GM04503 (cell line): ENCODE results near the gene RPS6KL1.

Source experiments
- DNase-seq: peaks from one replicate; pipeline ENCODE4 v3.0.0-alpha.2; 2012; ENCODE audit warnings: low read depth

RPS6KL1 gene

DNA sequence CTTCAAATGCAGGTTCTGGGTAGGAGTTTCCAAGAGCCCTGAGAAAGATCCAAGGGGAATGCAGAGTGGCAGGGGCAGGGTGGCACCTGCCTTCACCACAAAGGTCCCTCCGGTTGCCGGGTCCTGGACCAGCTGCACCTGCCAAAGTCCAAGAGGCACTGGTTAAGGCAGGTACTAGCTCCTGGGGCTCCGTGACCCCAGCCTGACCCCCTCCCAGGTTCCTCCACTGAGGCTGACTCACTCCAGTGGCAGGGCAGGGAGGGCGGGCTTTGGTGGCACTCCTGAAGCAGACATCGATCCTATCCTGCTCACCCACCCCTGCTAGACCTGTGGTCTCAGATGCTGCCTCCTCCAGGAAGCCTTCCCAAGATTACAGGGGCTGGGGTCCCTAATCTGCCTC, 11.4 kb downstream of the RPS6KL1 start:
- no peak for DNase-seq

DNA sequence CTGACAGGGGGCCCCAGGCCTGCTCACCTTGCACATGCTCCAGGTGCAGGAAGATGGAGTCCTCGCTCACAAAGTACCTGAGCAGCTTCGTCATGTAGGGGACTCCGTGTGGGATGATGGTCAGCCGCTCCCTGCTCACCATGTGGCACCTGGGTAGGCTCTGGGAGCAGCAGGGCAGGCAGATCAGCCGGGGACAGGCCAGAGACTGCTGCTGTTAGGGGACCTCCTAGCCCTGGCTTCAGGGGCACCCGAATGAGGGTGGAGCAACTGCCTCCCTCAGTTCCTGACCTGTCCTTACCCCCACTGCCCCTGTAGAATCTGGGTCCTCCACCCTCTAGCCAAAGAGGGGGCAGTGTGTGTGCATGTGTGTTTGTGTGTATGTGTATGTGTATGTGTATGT, 11.8 kb downstream of the RPS6KL1 start:
- DNase-seq, result no peak

- DNase-seq, result no peak
Observed at GRCh38 chr14:74910556-74910955, 12.5 kb downstream of the RPS6KL1 start.

DNA sequence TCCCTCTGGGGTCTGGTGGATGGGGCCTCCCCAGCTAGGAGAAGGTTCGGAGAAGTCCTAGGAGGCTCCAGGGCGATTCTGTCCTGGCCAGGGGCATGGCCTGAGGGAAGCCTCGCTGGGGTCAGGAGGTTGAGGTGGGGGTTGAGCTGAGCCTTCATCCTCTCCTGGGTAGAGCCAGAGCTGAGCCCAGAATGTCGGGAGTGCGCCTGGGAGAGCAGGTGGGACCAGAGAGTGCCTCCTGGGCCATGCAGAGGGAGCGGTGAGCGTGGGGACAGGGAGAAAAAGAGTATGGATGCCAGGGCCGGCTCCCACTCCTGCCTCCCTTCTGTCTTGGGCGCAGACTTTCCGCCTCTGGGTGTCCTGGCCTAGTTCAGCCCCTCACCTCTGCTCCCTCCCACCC, 13.1 kb downstream of the RPS6KL1 start:
- DNase-seq, result no peak

- DNase-seq, result no peak
Observed at GRCh38 chr14:74909501-74909900, 13.6 kb downstream of the RPS6KL1 start.

- no peak for DNase-seq
Observed at GRCh38 chr14:74908861-74909341, 14.2 kb downstream of the RPS6KL1 start.

DNA sequence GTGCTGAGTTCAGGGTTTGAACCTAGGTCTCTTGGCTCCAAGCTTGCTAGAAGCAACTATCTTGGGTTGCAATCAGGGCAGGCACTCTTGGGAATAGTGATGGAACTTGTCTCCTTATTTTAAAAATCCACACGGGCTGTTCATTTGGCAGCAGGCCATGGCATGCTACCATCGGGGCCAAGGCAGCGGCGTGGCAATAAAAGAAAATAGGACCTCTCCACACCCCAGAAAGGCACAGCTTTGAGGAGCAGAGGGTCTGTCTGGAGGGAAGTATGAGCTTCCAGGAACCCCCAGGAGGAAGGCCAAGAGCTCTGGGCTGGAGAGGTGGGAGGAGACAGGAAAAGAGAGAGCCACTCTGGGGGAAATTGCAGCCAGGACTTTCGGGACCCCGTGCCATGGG, 15.3 kb downstream of the RPS6KL1 start:
- DNase-seq, result no peak

GRCh38 chr14:74906925-74907521, 16.0 kb downstream of the RPS6KL1 start:
- no peak for DNase-seq

DNA sequence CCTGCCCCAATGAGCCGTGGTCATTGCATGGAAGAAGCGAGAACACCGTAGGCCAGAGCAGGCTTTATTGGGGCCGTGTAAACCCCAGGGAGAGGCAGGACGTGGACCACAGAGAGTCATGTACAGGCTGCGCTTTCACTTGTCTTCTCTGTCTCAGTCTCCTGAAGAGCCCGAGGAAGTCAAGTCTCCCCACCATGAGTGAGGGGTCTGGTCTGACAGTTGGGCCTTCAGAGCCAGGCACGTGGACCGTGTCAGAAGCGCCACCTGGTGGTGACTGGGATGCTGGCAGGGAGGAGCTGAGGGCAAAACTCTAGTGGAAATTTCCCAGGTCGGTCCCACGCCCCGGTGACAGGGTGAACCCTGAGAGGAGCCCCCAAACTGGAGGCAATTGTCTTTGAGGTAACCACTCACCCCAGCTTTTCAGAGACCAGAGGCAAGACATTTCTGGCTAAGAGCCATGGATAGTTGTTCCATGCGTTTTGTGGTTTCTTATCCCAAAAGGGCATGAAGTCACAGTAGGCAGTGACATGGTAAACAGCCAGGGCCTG, 17.4 kb downstream of the RPS6KL1 start:
- no peak for DNase-seq

- no peak for DNase-seq
Observed at GRCh38 chr14:74904635-74905503, 18.2 kb downstream of the RPS6KL1 start.

DNA sequence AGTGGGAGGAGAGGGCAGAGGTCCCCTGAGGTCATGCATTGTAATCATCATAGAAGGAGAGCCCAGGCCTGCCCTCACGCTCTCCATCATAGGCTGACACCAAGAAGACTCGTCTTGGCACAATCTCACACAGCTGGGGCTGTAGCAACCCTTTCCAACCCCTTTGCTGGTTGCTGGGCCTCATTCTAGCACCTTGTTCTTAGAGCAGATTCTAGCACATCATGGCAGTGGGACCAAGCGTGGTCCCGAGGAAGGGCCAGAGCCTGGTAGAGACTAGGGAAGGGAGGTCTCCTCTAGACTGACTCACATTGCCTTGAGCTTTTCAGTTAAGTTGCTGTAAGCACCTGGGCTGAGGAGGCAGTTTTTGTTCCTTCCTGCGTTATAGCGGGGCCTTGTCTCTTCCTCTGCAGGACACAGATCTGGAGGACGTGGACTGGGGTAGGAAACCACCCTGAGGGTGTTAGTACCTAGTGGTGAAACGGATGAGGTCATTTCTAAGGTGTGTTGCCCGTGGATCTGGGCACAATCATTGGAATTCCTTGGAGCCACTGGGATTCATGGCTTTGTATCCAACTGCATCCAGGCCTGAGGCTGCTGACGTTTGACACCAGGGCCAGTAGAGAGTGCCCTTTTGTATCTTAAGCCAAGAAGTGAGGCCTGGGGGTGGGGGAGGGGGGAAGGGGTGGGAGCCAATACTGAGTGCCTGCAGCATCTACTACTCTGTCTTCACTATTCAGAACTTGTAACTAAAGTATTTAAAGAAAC, 19.9 kb downstream of the RPS6KL1 start:
- no peak for DNase-seq

GRCh38 chr14:74898694-74899093, 24.4 kb downstream of the RPS6KL1 start:
- no peak for DNase-seq

DNA sequence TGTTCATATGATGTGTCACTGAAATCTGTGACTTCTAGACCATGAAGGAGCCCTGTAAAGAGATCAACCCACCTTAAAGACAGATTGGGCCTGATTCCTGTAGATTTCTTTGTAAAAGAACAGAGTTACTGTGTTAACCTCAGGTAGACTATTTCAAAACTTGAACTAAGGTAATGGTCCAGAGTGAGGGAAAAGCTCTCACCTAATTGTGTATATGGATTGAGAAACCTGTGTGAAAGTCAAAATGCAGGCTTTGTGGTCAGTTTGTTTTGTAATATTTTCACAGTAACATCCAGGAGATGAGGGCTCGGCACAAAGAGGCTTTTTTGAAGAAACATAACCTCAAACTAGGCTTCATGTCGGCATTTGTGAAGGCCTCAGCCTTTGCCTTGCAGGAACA, 25.0 kb downstream of the RPS6KL1 start:
- no peak for DNase-seq

DNA sequence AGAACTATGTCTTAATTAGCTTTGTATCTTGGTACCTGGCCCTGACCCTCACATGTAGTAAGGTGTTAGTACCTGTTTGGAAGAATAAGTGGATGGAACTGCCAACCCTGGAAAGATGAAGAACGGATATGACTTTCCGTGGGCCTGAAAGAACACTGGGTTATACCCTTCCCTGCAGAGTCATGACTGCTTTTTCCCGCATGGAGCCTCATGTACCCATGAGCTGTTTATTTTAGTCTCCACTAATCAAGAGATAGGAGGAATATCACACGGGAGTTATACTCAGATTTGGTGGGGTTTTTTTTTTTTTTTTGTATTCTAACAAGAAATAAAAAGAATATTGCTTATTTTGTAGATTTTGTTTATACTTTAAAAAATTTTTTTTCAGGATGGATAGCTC, 25.4 kb downstream of the RPS6KL1 start:
- DNase-seq, result no peak

- DNase-seq, result no peak
Observed at GRCh38 chr14:74896400-74896799, 26.7 kb downstream of the RPS6KL1 start.

DNA sequence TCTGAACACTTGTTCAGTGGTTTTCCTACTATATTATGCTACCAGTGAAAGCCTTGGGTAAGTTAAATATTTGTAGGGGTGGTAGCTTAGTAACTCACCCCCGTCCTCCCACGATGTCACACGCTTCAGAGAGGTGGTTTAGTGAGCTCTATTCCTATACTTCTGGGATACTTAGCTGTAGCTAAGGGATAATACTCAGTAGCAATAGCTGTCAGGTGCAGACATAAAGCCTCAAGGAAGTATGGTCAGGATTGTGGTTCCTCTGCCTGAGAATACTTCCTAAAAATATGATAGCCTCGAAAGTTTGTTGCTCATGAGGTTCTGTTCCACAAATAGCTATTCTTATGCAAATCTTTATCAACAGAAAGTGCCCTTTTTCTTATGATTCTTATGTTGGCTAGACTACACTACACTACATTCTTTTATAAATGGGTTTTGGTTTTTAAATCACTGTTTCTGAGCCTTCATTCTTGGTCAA, 29.4 kb downstream of the RPS6KL1 start:
- no peak for DNase-seq

- no peak for DNase-seq
Observed at GRCh38 chr14:74892745-74893144, 30.3 kb downstream of the RPS6KL1 start.

DNA sequence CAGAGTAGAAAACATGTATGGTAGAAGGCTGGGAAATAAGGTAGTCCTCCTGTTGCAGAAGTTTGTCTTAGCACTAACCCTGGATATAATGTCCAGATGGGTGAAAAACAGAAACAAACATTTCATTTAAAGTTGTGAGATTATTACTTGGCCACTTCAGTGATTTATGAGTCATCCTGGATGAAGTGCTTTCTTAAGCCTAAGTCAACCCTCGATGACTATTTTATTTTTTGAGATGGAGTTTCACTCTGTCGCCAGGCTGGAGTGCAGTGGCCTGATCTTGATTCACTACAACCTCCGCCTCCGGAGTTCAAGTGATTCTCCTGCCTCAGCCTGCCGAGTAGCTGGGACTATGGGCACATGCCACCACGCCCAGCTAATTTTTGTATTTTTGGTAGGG, 31.2 kb downstream of the RPS6KL1 start:
- DNase-seq, result no peak

DNA sequence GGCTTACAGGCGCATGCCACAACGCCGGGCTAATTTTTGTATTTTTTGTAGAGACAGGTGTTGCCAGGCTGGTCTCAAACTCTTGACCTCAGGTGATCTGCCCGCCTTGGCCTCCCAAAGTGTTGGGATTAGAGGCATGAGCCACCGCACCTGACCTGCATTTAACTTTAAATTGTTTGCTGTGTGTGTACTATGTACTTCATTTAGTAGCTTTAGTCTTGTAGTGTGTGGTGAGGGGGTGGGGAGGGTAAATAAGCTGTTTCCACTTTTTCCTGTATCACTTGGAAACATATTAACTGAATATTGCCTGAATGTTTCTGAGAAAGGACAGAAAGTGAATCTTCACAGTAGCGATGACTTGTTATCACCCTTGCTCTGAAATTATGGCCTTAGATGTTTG, 32.8 kb downstream of the RPS6KL1 start:
- no peak for DNase-seq

DNA sequence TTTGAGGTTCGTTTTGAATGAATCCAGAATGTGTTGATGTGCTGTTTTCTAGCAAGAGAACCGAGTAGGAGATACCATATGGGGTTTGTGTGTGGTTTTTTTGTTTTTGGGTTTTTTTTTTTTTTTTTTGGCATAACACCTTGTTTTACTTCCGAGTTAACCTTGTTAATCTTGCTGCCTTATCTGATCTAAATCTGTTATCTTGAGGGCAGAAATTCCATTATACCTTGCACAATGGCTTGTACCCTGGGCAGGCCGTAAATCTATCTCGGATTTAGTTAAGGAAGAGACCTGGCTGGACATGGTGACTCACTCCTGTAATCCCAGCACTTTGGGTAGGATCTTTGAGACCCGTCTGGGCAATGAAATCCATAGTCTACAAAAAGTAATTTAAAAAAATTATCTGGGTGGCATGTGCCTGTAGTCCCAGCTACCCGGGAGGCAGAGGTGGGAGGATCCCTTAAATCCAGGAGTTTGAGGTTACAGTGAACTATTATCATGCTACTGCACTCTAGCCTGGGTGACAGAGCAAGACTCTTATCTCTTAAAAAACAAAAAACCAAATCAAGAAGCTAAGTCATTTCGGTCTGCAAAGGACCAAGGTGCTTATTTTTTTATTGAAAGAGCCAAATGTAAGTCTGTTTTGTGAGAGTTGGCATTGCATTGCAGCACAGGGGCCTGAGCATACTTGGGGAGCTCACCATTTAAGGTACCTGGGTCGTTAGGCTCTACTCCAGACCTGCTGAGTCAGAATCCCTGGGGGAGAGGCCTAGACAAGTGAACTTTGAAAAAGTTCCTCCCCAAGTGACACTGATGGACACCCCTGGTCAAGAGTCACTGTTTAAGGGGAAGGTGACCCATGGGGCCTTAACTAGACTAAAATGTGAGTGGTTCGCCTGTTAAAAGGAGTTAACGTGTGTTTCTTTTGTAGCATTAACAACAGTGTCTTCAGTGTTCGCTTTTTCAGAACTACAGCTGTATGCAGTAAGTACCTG, 34.6 kb downstream of the RPS6KL1 start:
- DNase-seq, result no peak

- DNase-seq, result peak; percentile 99
Observed at GRCh38 chr14:74886001-74886400, 37.1 kb downstream of the RPS6KL1 start.
